Stomach (tissue), 4 donors: Measurements from ENCODE around the gene E2F6.

Experiments
- CTCF ChIP-seq, 7 experiments: fragments of 450-650 bp in 4 of 7; fragments of 200-600 bp in 3 of 7; sonication (generic) in 3 of 7; IDR thresholded peaks; one replicate each; pipeline ENCODE4 v1.5.1; 2016 to 2019; ENCODE audit warnings: antibody characterized with exemption in 7 of 7, control low read depth in 2 of 7, mild to moderate bottlenecking in 1 of 7
- EP300 ChIP-seq: sonication (generic); formaldehyde crosslinking; IDR thresholded peaks from one replicate; pipeline ENCODE4 v1.6.1; 2017; ENCODE audit warnings: antibody characterized with exemption

GRCh38 chr2:11483806-11484617 lies 18.1 kb upstream of the E2F6 start:
- TF ChIP-seq CTCF (IDR thresholded peaks at IDR 0.05), result no peak
- TF ChIP-seq EP300, result no peak
